Testis (tissue), 2 donors: ENCODE measurements around the gene SLC5A10.

Source experiments
- POLR2A ChIP-seq: fragments of 450-650 bp; IDR thresholded peaks from one replicate; pipeline ENCODE4 v1.6.1; 2017; ENCODE audit warnings: antibody characterized with exemption, mild to moderate bottlenecking, moderate library complexity
- TF ChIP-seq, protein P1 (sequence below), 3 experiments: fragments of 450-650 bp in 2 of 3; fragments of 200-600 bp in 1 of 3; sonication (generic) in 1 of 3; IDR thresholded peaks; one replicate each; pipeline ENCODE4 v1.5.1; 2016 to 2019; ENCODE audit warnings: antibody characterized with exemption in 3 of 3, mild to moderate bottlenecking in 2 of 3, moderate library complexity in 1 of 3

DNA sequence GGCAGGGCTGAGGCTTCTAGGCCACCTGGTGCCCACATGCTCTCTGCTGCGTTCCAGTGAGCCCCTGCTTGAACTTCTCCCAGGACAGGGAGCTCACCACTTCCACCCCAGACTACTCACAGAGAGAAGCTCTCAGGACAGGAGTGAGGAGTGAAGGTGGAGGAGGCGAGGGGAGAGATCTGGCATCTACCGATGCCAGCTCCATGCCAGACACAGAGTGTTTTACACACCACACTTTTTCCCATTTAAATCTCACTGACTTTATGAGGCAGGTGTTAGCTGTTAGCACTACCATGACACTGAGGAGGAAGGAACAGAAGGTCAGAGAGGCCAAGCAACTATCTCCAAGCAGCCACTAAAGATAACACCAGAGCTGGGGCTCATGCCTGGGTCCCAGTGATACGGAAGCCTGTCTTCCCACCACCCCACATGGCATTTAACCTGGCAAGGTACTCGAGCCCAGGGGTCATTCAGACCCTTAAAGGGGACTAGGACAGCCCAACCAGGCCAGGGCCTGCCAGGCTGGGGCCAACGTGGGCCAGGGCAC lies 45.8 kb downstream of the SLC5A10 start:
- TF ChIP-seq POLR2A, result no peak
- TF ChIP-seq, protein P1, sequence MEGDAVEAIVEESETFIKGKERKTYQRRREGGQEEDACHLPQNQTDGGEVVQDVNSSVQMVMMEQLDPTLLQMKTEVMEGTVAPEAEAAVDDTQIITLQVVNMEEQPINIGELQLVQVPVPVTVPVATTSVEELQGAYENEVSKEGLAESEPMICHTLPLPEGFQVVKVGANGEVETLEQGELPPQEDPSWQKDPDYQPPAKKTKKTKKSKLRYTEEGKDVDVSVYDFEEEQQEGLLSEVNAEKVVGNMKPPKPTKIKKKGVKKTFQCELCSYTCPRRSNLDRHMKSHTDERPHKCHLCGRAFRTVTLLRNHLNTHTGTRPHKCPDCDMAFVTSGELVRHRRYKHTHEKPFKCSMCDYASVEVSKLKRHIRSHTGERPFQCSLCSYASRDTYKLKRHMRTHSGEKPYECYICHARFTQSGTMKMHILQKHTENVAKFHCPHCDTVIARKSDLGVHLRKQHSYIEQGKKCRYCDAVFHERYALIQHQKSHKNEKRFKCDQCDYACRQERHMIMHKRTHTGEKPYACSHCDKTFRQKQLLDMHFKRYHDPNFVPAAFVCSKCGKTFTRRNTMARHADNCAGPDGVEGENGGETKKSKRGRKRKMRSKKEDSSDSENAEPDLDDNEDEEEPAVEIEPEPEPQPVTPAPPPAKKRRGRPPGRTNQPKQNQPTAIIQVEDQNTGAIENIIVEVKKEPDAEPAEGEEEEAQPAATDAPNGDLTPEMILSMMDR (IDR thresholded peaks at IDR 0.05), result no peak
